GM03348 (cell line): ENCODE data around the gene NOL4L.

Experiments used
- DNase-seq: peaks from one replicate; pipeline ENCODE4 v3.0.0; 2012; ENCODE audit warnings: low spot score

NOL4L gene

DNA sequence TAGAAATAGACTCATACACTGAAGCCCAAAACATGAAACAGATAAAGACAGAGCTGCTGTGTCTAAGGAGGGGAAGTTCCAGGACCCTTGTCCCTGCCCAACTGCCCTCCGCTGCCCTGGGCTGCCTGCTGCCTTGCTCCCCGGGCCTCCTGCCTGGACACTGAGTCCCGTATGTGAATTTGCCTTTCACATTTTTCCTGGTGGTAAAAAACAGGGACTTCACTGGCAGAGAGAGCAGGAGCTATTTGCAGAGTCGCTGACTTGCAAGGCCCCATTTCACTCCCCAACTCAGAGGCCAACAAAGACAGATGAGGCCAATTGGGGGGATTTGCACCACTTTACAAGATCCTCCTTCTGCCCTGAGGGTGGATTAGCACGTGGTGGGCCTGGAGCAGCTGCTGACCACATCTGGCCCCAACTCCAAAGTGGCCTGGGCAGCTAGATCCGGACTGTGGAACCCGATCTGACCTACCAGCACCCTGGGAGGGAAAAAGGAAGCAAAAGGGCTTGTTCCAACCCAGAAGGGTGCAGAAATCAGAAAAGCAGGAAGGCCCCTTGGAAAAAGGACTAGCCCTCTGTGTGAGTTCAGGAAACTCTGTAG is 61.4 kb downstream of the NOL4L start:
- DNase-seq, result no peak

DNA sequence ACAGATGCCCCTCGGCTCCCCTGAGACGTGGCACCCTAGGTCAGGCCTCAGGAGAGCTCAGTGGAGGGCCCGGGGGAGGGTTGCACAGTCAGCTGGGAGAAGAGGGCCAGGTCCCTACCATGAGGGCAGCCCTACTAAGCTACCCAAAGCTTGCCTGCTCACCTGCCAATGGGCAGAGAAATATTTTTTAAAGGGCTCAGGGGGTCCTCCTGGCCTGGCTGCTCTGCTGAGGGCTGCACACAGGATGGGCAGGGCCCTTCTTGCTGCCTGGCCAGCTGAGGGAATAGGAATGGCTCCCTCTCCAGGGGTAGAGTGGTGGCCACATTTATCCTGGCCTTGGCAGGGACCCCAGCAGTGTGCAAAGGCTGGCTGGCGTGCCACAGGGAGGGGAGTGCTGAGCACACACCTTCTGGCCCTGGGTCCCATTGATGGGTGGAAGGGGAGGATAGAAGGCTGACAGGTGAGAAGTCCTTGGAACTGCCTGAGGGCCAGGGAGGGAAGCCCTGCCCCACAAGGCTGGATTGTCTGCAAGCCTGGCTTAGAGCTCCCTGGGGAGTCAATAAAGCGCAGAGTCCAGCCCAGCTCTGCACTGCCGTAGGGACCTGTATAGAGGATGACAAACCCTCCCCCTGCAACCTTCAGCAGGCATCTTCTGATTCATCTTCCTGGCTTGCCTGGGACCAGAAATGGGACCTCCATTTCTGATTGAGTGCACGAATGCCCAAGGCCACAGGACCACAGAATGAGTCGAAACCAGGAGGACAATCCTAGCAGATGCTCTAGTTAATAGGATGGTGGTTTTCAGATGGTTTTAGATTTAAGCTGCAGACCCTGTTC is 62.1 kb downstream of the NOL4L start:
- DNase-seq, result no peak

DNA sequence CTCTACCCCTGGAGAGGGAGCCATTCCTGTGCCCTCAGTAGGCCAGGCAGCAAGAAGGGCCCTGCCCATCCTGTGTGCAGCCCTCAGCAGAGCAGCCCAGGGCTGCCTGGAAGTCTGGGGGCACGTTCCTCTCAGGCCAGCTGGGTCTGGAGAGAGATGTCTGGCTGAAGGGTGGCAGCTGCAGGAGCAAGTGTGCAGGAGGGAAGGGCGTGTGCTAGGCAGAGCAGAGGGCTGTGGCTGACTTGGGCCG is 62.7 kb downstream of the NOL4L start:
- no peak for DNase-seq

DNA sequence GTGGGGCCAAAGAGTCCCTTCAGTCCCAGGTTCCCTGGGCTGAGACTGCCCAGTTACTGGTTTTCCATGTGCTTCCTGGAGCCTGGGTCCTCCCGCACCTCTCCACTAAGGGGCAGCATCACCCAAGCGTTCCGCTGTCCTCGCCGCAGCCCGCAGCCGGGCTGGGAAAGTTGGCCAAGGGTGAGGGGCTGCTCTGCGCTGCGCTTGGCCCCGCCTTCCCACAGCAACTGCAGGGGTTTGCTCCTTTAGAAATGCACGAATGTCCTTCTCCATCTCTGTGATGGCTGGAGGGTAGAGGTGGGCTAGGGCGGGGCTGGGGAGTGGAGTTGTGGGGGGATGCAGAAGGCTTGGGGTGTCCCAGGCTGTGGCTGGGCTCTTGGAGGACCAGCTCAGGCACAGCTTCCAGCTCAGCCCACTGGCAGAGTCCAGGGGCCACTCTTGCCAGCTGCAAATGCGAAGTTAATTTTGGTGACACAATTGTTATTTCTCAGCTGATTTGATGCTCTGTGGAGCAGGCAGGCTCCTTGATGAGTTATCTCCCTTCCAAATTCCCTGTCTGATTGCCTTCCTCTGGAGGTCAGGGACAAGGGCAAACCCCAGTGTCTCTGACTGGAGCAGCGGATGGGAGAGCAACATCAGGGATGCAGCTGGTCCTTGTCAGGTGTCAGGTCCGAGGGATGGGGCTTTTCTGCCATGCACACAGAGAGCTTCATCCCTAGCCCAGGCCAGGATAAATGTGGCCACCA is 63.2 kb downstream of the NOL4L start:
- DNase-seq, result peak; percentile 92

DNA sequence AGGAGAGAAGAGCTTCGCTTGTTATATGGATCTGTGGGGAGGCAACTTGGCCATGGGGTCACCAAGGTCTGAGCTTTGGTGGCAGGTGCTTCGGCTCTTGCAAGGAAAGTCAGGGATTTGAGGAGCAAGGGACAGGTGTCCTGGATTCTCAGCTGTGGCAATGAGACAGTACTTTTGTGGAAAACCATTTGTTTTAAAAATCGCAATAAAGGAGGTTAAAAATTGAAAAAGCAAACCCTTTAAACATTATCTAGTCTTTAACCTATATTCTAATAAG is 64.3 kb downstream of the NOL4L start:
- no peak for DNase-seq

DNA sequence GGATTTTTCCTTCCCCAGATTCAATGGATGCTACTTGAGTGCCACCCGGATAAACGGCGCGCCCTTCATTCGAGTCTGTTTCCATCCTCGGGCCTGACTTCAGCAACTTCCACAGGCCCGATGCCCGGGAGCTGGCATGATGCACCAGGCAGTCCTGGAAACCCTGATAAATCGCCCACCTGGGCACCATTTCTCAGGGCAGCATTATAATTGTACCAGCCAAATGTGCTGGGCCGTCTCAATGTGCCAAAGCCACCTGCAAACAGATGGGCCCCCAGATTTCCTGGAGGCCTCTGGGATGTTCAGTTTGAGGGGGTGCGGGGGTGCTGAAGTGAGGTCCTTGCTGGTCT is 65.8 kb downstream of the NOL4L start:
- DNase-seq, result no peak

DNA sequence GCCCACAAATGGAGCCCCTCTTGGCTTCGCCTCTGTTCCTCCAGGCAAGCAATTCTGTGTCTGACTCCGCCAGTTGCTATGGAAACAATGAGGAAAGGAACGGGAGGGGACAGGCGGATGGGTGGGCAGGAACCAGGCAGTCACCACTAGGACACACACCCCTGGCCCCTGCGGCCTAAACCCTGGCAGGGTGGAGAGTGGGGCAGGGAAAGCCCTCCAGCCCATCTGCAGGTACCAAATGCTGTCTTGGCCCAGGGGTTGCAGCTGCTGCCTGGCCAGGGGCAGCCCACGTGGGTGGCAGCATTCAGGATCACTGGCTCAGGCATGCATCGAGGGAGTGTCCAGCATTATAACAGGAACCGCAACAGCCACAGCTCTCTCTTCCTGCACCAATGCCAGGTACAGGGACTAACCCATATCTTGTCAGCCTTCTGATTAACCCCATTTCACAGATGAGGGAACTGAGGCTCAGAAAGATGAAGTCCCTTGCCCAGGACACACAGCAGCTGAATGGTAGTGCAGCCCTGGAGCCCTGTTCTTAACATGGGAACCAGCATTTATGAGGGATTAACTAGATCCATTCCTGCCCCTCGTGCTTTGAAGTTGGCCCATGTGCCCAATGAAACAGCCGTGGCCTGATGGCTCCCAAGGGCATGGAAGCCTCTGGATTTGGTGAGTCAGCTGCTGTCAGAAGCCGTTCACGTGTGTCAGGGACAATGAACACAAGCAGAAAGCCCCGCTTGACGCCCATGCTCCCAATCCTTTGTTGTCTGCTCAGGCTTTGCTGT is 66.3 kb downstream of the NOL4L start:
- DNase-seq, result no peak

DNA sequence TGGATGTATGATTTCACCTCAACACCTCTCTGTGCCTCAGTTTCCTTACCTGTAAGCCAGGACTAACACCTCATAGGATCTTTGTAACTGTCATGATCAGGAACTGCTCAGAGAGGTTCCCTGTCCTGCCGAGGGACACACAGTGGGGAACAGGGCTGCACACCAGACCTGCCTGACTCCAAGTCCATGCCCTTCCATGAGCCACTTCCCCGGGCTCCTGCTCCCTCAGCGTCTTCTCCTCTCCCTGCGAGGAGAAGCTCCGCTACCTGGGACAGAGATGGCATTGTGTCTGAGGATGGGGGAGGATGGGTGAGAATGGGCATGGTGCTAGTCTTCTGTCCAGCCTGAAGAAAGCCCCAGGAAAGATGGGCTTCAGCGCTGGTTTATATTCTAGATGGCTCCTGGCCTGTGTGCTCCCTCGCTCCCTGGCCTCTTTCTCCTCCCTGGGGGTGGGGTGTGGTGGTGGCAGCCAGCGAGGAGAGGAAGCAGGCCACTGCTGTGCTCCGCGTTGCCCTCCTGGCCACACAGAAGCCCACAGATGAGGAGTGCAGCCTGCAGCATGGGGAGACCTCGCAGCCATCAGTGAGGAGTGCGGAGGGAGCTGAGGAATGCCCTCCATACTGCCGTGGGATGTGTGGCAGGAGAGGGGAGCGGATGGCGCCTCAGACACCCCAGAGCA is 67.1 kb downstream of the NOL4L start:
- DNase-seq, result no peak

DNA sequence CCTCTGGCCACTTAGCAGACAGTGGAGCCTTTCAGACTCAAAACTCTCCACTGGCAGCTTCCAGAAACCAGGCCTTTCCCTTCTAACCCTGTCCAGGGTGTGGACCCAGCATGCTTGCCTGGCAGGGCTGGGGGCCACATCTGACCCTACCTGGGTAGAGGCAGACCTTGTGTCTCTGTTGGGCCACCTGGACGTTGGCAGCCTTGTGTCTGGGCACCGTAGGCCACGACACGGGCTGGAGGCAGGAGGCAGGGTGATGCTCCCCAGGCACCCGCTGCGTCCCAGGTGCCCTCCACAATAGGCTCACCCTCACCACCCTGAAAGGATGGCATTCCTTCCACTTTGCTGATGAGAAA is 67.6 kb downstream of the NOL4L start:
- DNase-seq, result no peak

DNA sequence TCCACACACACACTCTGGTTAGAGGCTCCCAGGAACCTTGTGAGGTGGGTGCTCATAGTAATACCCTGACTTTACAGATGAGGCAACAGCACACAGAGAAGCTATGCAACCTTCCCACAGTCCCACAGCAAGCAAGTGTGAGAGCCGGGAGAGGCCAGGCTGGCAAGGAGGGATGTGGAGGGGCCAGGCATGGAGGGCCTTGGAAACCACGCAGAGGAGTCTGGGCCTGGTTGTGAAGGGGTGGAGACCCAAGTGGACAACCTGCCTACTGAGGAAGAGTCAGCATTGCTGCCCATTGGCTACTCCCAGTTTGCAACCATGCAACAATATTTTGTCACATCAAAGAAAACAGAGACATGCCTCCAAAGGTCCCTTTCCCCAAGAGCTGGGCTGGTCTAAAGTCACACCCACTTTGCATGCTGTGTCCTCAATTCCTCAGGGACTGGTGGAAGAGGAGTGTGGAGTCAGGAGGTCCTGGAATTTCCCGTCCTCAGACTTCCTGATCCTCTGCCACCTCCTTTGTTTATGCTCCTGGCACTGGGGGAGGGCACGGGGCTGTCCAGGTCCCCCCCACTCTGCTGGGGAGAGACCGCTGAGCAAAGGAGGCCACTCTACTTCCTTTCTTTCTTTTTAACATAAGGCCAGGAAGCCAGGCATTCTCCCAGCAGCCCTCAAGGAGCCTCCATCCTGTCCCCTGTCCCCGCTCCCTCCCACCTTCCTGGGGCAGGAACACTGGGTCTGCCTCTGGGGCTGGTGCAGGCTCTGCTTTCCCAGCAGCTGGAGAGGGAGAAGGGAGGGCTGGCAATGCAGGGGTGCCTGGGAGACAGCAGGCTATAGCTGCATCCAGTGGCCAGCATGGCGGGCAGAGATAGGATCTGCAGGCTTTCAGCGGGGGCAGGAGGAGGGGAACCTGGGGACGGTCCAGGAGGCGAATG is 68.3 kb downstream of the NOL4L start:
- DNase-seq, result no peak

DNA sequence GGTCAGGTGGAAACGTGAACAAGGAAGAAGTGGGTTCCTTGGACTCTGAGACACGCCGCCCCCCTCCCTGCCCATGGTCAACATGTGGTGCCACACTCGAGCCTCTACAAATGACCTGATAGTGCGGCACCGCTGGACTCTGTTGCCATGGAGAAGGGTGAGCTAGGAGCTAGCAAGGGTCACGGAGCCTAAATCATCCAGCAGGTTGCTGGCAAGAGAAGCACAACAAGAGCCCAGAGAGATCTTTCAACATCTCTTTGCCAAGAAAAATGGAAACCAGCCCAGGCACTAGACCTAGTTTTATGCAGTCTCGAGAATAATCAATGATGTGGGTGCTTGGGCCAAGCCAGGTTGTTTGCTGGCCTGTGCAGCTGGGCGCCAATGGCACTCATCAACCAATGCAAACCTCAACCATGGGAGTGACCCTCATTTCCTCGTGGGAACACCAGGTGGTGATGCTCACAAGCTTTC is 69.5 kb downstream of the NOL4L start:
- no peak for DNase-seq

DNA sequence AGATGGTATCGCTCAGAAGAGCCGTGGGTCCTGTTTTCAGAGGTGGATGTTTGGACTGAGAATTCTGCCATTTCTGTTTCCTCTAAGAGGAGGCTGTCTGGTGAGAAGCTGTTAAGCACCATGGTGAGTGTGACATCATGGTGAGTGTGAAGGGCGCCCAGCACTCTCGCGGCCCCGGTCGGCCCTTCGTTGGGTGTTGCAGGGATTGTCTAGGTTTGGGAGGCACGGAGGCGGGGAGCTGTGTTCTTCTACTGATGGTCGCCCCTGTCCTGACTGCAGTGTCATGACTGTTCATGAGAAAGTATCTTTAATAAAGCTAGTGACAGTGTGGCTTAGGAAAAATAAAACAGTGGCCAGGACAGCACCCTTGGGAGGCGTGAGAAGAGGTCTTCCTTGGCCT is 70.4 kb downstream of the NOL4L start:
- no peak for DNase-seq

DNA sequence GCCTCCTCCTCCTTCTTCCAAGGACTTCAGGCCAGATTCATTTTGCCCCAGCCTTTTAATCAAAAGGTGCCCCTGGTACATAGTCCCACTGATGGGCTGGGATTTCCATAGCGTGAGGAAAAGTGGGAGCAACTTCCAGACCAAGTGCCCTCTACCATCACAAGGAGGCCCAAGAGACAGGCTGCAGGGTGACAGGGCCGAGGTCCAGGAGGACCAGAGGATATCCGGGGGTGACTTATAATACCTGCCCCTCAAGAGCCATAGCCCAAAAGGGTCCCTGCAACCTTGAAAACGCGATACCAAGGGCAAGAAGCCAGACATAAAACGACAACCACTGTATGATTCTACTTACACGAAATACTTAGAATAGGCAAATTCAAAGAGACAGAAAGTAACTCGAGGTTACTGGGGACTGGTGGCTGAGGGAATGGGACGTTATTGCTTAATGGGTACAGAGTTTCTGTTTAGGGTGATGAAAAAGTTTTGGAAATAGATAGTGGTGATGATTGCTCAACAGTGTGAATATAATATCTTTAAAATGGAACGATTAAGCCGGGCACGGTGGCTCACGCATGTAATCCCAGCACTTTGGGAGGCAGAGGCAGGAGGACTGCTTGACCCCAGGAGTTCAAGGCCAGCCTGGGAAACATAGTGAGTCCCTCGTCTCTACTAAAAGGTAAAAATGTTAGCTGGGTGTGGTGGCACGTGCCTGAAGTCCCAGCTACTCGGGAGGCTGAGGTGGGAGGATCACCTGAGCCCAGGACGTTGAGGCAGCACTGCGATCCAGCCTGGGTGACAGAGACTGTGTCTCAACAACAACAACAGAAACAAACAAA is 71.9 kb downstream of the NOL4L start:
- DNase-seq, result no peak

DNA sequence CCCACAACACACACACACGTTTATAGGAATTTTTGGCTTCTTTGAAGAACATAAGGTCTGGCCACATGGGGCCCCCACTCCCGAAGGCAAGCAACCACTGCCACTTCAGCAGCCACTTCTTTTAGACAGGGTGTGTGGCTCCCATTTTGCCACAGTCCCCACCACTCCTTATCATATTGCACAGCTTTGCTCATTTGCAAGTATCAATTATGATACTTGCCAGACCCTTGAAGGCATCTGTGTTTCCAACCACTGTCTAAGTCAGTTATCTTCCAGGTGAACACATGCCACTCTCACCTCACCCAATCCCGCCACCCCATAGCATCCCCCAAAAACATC is 73.1 kb downstream of the NOL4L start:
- DNase-seq, result no peak

DNA sequence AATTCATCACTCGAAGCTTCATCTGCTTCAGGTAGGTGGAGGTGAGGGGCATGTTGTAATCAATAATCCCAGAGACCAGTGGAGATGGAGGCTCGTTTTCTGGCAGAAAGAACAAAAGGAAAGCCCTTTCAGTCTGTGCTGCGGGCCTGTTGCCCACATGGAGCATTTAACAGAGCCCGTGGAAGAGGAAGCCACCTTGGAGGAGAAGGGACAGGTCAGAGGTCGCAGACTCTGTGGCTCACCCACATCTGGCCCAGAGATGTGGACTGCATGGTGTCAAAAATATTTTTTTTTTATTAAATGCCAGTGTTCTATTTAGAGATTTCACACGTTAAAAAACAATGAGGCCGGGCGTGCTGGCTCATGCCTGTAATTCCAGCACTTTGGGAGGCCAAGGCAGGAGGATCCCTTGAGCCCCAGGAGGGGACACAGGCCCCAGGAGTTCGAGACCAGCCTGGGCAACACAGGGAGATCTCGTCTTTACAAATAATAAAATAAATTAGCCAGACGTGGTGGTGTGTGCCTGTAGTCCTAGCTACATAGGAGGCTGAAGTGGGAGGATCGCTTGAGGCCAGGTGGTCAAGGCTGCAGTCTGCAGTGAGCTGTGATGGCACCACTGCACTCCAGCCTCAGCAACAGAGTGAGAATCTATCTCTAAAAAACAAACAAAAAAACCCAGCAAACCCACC is 73.6 kb downstream of the NOL4L start:
- no peak for DNase-seq

DNA sequence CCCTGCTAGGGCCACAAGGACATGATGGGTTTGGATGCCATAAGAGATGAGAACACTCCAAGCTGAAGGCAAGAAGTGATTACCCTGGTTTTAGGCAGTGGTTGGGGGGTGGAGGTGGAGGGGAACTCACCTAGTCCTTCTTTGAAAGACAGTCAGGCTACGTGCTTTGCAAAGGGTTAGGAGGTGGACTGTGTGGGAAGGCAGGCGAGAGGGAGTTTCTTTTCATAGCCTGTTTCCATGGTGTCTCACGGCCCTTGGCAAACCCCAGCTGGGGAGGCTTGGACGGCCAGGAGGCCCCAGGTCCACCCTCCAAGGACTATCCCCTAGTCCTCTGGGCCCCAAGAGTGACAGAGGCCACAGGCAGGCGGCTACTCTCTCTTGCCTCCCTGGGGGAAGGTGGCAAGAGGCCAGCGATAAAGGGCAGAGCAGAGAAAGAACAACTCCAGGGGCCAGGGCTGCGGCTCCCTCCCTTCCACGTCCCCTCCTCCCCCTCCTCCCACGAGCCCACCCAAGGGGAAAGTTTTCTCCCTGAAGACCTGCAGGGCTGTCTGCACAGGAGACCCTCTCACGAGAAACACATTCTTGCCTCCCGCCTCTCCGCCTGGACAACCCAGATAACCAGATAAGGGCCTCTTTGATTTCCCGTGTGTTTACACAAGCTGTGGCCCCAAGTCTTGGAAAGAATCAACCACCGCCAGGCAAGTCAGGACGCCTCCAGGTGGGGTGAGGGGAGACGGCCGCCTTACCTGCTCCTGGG is 74.4 kb downstream of the NOL4L start:
- no peak for DNase-seq

DNA sequence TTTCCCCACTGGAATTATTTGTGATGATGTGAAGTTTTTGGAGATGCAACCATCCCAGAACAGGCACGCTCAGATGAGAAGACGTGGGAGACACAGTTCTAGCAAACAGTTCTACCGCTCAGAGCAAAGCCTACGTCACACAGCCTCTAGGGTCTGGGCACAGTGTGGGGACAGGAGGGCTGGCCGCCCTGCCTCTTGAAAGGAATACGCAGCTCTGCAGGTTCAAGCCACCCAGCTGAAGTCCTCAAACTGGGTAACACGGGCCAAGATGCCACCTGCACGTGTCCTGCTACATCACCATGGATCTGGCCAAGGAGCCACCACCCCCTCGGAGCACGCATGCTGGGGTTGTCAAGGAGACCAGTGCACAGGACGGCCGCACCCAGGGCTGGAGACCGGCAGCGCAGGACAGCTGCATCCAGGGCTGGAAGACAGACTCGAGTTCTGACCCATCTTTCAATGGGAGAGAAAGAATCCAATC is 75.0 kb downstream of the NOL4L start:
- no peak for DNase-seq

DNA sequence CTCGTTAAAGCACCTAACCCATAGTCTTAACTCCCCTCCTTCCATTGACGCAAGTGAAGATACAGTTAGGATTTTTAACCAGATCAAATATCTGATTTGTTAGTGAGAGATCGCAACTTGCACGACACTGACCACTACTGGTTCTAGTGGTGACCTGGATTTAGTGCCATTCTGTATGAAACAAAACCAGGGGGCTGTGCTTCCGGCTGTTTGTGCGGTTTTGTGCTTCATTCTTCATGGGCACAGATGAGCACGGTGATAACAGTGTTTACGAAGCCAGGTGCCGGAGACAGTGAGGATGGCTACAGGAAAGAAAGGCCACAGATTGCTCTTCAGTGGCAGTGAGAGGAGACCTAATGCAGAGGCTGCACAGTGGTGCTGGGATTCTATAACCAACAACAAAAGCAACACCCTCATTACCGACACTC is 75.5 kb downstream of the NOL4L start:
- DNase-seq, result no peak

DNA sequence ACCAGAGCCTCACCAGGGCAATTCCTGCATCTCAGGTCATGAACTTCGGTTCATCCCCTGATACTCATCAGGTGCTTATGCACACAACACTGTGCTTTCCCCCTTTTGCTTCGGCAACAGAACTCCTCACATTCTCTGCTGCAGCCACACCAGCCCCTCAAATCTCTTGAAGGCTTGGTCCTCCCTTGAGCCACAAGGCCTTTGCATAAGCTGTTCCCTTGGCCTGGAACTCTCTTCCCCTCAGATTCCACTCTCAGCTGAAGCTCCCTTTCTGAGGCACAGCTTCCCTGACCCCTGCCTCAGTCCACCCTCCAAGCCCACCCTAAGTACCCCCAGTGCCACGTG is 76.4 kb downstream of the NOL4L start:
- DNase-seq, result no peak
